ENCODE measurements around the gene PRKCE. TPM values are rescaled to one million over a fixed set of nuclear protein-coding genes. Genes with fewer than 3 reads are reported as not detected.

The PRKCE gene
- total RNA-seq, 1 donor from 2014 or later: 4.6 TPM

GRCh38 chr2:46003903-46004473 is 352.5 kb downstream of the PRKCE start:
- no peak for DNase-seq (ENCODE audit: low spot score in 2 of 2)
- H3K36me3 ChIP-seq: peaks cover 0 to 3% of the 10 kb centered on the region in 2 donors
- intact Hi-C loops (cut with DNase I): no loop called here
- no peaks in the 10 kb centered on the region for H3K27me3 ChIP-seq
- H3K27ac ChIP-seq: no peak overlapping the region
- H3K9me3 ChIP-seq: no peaks in the 10 kb centered on the region
- H3K4me3 ChIP-seq: no peak overlapping the region
- TF ChIP-seq CTCF (IDR thresholded peaks at IDR 0.05): no peak
- peaks cover 2 to 9% of the 10 kb centered on the region in 2 donors for H3K4me1 ChIP-seq

- Histone ChIP-seq H3K27ac (no peak overlapping the region), H3K27me3 (no peaks in the 10 kb centered on the region), H3K9me3 (no peaks in the 10 kb centered on the region), H3K36me3 (peaks cover 0 to 3% of the 10 kb centered on the region in 2 donors), H3K4me1 (peaks cover 2% of the 10 kb centered on the region in 2 donors), H3K4me3 (no peak overlapping the region)
- no peak for TF ChIP-seq CTCF (IDR thresholded peaks at IDR 0.05)
- no peak for DNase-seq (ENCODE audit: low spot score in 2 of 2)
- intact Hi-C loops (cut with DNase I): no loop called here
Measured at GRCh38 chr2:46006473-46007025, 355.1 kb downstream of the PRKCE start.

- H3K4me1 ChIP-seq: peaks cover 0 to 2% of the 10 kb centered on the region in 2 donors
- DNase-seq (ENCODE audit: low spot score in 2 of 2): no peak
- no peak overlapping the region for H3K4me3 ChIP-seq
- TF ChIP-seq CTCF (IDR thresholded peaks at IDR 0.05): no peak
- intact Hi-C loops (cut with DNase I): no loop called here
- H3K9me3 ChIP-seq: no peaks in the 10 kb centered on the region
- H3K27me3 ChIP-seq: no peaks in the 10 kb centered on the region
- no peak overlapping the region for H3K27ac ChIP-seq
- peaks cover 0 to 3% of the 10 kb centered on the region in 2 donors for H3K36me3 ChIP-seq
Measured at GRCh38 chr2:46007412-46007811, 355.9 kb downstream of the PRKCE start.

- TF ChIP-seq CTCF (IDR thresholded peaks at IDR 0.05): no peak
- no peaks in the 10 kb centered on the region for H3K9me3 ChIP-seq
- H3K27me3 ChIP-seq: no peaks in the 10 kb centered on the region
- peaks cover 0 to 3% of the 10 kb centered on the region in 2 donors for H3K36me3 ChIP-seq
- peaks cover 0 to 2% of the 10 kb centered on the region in 2 donors for H3K4me1 ChIP-seq
- no peak overlapping the region for H3K27ac ChIP-seq
- intact Hi-C loops (cut with DNase I): no loop called here
- DNase-seq (ENCODE audit: low spot score in 2 of 2): no peak
- H3K4me3 ChIP-seq: no peak overlapping the region
Measured at GRCh38 chr2:46008091-46008870, 356.8 kb downstream of the PRKCE start.

GRCh38 chr2:46009315-46009714 is 357.8 kb downstream of the PRKCE start:
- intact Hi-C loops (cut with DNase I): no loop called here
- peaks cover 0 to 3% of the 10 kb centered on the region in 2 donors for H3K36me3 ChIP-seq

More at GRCh38 chr2:46009315-46009714, 357.8 kb downstream of the PRKCE start:
- H3K27me3 ChIP-seq: no peaks in the 10 kb centered on the region
- no peak overlapping the region for H3K4me3 ChIP-seq
- TF ChIP-seq CTCF (IDR thresholded peaks at IDR 0.05): no peak
- no peaks in the 10 kb centered on the region for H3K9me3 ChIP-seq
- peaks cover 0 to 2% of the 10 kb centered on the region in 2 donors for H3K4me1 ChIP-seq
- no peak for DNase-seq (ENCODE audit: low spot score in 2 of 2)
- H3K27ac ChIP-seq: no peak overlapping the region

Data from ascending aorta (tissue), 2 donors.